Measurements from ENCODE around the gene ANP32B.
"Not testable (repeated sequence)": the region's sequence is repeated elsewhere in the genome, so short reads cannot be mapped to it uniquely, and the experiment has no call there.

The ANP32B gene

DNA sequence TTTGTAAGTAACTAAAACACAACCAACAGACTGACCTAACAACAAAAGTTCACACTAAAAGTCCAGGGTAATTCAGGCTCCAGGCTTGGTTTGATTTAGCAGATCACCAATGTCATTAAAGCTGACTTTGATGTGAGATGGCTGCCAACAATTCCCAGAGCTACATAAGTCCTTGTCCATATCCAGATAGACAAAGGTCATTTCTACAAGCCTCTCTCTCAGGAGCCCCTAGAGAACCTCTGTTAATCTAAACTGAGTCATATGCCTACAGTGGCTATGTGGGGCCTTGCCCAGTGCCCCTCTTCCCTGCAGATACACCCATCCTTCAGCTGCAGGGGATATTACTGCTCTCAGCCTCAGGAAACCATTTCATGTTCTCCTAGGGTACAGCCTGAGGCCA lies 18.2 kb upstream of the ANP32B start:
- no peak for DNase-seq

DNA sequence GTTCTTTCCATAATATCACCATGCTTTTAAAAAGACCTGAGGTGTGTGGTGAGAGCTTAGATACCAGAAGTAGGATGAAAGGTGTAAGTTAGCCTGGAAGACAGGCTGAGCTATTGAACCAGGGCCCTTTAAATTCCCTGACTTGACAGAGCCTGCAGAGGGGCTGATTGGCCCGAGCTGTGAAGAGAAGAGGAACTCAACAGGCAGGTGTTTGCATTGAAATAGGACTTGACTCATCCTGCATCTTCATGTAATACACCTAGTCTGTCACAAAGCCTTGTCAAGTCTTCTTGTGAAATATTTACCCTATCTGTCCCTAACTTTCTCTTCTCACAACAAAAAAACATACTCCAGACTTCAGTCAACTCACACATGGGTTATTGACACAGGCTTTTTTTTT lies 16.6 kb upstream of the ANP32B start:
- no peak for DNase-seq

DNA sequence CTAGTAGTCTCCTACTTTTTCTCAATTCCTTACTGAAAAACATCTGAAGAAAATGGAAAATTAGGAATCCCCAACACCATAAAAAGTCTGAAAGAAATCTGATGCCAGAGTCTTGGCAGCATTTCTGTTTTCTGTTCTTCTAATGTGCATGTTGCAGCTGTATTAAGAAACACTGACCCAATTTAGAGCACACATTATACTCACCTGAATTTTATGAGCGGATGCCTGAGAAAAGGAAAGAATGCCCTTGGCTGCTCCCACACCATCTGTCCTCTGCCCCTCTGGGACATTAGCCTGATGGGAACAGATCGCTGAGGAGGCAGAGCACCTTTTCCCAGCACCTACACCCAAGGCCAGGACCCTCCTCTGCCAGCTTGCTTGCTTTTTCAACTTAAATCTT lies 14.1 kb upstream of the ANP32B start:
- DNase-seq, result no peak

DNA sequence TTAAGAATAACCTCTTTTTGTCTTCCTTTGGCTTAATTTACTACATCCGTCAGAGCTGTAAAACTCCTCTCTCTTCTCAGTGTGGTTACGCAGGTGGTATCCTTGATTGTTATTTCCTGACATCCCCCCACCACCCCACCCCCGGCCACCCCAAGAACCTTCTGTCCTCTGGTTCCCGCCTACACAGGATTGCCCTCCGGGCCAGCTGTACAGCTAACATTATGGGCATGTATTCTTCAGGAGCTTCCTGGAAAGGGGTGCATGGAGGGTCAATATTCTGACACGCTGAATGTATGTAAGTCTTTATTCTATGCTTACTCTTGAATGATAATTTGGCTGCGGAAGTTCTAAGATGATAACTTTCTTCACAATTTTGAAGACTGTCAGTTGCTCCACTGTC lies 13.0 kb upstream of the ANP32B start:
- DNase-seq, result no peak

DNA sequence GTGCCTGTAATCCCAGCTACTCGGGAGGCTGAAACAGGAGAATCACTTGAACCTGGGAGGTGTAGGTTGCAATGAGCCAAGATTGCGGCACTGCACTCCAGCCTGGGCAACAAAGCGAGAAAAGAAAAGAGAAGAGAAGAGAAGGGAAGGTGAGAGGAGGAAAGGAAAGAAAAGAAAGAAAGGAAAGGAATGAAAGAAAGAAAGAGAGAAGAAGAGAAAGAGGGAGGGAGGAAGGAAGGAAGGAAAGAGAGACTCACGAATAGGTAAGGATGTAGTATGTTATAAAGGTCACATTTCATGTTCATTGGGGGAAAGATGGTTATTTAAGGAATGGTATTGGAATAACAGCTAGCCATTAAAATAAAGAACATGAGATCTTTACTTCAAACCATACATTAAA lies 10.4 kb upstream of the ANP32B start:
- DNase-seq, result no peak

DNA sequence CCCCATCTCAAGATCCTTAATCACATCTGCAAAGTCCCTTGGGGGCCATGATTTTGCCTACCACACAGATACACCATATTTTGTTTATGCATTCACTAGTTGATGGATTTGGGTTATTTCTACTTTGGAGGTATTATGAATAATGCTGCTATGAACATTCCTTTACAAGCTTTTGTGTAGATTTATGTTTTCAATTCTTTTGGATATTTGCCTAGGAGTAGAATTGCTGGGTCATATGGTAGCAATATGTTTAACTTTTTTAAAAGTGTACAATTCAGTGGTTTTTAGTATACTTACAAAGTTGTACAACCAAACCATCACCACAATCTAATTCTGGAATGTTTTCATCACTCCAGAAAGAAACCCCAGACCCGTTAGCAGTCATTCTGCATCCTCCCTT lies 7.8 kb upstream of the ANP32B start:
- no peak for DNase-seq

DNA sequence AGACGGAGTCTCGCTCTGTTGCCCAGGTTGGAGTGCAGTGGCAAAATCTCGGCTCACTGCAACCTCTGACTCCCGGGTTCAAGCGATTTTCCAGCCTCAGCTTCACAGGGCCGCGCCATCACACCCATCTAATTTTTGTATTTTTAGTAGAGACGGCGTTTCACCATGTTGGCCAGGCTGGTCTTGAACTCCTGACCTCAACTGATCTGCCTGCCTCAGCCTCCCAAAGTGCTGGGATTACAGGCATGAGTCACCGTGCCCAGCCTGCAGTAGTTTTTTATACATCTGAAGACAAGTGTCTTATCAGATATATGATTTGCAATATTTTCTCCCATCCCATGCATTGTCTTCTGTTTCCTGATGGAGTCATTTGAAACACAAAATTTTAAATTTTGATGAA lies 6.5 kb upstream of the ANP32B start:
- DNase-seq, result not testable (repeated sequence)

DNA sequence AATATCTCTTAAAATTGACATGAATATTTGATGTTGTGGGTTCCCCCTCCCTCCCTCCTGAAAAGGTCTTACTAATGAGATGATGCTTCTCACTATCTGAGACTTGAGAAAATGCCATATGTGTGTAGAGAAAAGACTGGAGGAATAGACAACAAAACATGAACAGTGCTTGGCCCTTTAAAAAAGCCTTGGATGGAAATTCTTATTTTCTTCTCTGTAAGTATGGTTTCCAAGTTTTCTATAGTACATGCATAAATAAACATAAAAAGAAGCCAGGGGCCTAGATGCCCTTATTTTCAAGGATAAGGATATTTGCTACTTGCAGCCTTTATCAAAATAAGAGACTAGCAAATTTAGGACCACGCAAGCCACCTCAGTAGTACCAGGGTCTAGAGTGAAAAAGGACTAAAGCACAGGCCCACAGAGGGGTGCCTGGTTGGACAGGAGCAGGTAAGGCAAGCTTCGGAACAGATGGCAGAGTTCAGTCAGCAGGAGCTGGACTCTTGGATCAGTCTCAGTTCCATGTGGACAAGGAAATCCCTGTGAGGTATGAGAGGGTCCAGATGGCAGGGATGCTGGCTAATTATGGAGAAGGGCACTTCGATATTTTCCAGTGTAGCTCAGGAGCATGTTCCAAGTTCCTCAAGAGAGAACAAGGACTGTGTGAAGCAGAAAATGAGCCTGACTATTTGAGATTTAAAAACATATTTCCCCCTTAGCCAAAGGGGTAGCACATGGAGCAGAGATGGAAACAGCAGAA lies 4.6 kb upstream of the ANP32B start:
- no peak for DNase-seq

DNA sequence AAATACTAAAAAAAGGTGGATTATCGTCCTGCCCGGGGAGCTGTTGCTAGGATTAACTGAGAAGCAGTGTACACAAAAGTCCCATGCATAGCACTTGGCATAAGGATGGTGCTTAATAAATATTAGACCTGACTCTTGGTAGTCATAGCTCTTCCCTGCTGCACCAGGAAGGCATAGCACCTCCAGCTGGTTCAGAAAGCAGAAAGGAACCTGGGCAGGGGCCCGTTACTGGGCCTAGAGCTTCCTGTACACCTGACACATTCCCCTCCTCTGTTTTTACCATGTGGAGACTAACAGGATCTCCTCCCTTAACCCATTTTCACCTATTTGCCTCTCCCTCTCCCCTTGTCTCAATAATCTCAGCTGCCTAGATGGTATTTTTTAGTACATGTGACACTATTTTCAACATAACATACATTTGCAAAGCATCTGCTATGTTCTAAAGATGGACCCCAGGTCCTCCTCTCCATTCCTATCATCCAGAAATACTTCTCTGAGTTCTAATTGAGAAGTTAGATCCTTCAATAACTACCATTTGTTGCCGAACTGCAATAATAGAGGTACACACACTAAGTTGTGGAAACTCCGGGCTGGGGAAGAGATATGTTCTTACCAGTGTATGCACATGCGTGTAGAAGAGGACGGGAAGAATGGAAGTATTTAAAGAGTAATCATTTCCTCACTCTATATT lies 3.2 kb upstream of the ANP32B start:
- DNase-seq, result no peak

DNA sequence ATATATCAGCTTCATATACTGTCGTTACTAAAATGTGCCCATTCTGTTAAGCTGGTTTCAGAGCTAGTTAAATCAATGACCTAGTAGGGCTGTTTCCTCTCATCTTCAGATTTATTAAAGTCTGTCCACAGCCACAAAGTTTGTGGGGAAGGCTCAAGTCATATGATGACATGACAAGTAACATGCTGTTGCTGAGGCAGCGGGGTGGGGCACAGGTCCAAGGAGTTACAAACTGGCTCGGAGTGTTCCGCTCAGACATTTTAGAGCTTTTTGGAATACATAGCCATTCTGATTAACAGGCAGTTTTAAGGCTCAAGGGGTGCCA lies 2.7 kb upstream of the ANP32B start:
- no peak for DNase-seq

DNA sequence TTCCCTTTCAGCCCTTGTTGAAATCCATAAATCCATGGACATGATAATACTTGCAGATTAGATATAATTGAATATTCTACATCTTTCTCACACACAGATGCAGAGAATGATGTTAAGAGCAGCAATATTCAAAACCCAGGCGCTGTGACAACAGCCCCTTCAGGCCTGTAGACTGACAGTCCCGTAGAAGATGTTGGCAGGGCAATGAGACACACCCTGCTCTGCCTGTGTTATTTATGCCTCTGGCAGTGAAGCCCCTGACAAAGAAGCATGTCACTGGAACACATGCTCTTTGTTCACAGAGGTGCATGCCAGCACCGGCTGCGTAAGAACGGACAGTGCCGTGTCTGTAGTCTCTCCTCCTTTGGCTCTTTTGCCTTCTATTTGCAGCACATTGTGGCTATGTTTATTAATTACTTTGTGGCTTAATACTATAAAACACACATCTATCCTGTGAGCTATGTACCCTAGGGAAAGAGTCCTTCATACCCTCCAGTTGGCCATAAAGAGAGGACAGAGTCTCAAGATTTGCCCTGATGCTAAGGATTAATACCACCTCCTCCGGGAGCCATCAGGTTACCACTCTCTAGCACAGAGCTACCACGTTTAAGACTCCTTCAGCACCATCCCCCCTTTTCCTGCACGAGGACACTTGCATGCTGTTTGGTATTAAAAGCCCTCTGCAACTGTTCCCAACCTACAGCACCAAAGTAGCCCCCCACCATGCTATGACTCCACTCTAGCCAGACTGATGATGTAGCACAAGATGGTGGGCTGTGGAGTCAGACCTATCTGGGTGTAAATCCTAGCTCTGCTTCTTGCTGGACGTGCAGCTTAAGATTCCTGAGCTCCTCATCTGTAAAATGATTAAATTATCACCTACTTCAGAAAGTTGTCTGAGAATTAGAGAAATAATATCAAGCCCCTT lies 2.0 kb upstream of the ANP32B start:
- DNase-seq, result no peak

DNA sequence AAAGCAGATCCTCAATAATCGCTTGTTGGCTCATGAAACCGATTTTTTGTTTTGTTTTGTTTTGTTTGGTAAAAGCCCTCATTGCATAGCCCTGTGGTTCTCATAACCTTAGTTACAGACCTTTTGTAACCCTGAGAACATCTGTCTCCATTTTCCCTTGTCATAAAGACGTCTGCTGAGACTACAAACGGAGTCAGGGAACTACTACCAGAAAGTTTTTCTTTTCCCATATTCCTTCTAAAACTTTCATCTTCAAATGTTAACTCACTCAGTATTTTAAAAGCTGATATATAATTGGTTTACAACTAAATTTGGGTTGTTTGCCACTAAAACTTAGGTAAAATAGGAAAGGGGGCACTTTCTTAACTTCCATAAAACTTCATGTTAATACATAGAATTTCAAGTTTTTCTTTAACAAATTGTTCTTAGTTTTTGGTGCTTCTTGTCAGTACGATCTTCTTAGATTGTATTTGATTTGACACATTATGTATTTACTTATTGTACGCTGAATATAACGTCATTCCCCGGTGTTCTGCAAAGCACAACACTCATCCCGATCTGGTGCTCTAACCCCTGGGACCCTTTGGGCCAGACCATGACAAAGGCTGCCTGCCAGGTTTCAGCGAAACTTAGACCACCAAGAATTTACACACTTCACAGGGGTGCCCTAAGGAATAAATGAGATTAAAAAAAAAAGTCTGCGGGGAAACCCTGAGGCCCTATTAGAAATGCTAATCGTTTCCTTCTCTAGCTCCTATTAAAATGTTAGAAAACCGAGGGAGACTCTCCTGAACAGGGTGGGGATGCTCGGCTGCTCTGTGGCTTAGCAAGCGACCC lies 1.1 kb upstream of the ANP32B start:
- DNase-seq, result no peak

DNA sequence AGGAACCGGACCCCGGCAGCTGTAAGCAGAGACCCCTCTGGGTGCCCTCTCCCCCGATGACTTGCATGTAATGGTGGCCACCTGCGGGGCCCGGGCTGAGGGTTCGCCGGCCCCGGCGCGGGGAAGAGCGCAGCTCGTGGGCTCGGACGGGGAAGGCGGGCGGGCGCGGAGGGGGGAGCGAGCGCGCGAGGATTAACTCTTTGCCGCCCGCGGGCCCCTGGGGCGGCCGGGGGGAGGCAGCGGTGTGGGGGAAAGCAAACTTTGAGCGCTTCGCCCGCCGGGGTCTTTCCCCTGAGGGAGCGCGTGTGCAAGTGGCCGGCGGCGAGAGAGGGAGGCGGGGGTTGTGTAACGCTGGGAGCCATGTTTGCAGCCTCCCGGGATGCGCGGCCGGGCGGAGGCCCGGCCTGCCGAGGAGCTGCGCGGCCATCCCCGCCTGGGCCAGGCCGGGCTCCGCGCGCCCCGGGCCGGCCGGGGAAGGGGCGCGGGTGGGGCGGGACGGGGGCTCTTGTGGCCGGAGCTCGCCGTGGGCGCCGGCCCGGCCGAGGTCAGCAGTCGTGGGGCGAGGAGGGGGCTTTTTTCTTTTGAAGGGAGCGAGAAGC lies 547 bp downstream of the ANP32B start:
- DNase-seq, result peak; percentile 66

DNA sequence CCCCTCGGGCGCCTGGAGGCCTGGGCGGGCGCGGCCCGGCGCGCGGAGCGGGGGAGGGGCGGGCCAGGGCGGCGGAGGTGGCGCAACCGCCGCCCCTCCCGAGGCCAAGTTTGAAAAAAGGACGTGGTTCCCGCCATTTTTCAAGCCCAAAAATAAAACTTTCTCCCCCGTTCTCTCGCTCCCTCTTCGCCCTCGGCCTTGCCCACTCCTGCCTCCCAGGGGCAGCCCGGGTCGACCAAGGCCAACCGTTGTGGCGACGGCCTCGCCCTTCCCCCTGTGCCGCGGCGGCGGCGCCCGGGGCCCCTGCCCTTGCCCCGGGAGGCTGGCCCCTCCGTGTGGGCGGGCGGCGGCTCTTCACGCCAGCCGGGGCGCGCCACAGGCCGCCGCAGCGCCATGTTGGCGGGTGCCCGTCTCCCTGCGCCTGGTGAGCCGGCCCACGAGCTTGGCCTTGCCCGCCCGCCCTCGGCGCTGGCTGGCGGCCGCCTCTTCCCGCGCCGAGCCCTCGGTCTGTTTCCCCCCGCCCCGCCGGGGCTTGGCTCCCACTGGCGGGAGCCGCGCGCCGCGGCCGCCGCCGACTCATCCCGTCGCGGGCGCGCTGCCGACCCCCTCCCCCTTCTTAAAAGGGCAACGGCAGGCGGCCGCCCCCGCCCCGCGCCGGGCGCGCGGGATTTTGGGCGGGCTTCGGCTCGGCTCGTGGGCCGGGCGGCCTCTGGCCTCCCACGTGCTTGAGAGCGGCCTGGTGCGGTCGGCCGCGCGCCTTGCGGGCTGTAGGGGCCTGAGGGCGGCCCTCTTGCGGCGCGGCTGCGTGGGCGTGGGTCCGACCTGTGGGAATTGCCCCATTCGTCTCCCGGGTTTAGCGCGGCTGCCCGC lies 1.3 kb downstream of the ANP32B start:
- peak; percentile 81 for DNase-seq

DNA sequence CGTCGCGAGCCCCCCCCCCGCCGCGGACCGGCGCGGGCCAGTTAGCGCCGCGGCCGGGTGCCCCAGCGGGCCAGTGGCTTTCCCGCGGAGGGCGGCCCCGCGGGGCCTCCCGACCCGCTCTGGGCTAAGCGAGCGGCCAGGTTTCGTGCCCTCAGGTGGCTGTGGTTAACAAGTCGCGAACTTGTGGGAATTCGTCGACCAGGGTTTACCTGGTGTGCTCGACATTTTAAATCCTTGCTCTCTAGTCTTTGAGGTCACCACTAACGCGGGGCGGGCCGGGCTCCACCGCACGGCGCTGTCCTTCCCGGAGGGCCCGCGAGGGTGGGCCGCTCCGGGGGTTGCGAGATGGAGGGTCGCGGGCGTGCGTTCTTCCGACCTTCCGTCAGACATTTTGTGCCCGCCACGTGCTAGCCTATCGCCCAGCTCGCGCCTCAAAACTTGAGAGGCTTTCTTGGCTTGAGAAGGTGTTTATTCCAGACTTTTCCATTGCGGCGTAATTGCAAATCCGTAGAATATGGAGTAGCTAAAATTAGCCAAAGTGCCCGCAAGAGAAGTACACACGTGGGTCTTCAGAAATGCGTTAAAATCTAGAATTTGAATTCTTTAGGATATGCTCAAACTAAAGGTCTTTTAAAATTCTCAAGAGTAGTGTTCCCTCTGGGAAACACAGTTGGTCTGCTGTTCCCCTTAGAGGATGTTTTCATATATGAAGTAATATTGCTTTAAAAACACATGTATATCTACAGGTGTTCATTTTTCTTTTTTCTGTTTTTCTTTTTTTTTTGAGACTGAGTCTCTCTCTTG lies 2.1 kb downstream of the ANP32B start:
- peak; percentile 56 for DNase-seq

DNA sequence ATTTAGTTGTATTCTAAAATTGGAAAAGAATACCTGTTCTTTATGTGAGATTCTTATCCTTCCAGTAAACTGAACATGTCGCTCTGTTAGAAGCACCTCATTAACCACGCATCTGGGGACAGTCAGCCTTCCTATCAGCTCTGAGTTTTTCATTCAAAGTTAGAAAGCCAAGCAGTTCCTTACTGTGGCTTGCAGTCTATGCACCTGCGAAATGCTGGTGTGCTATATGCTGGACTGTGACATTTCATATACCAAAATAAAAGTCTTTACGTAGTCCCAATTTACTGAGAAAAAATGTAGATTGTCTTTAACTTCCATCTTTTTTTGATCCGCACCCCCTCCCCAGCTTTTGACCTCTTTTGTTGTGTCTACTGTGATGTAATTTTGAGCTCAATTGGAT lies 4.3 kb downstream of the ANP32B start:
- DNase-seq, result no peak

DNA sequence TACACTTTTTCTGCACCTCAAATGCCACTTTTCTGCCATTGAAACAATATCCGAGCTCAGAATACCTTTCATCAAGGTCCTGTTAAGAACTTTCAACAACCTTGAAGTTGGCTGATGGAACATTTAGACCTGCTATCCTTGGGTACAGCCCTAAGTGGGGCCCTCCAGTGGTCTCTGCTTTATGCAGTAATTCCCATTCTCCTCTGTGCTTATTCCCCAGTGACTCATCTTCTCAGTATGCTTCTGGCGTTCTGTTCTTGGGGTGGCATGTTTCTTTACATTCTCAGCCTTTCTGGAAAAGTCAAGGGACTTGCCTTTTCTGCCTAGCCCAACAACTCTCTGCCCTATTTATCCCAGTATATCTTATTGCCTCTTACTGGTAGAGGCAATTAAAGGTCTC lies 7.1 kb downstream of the ANP32B start:
- no peak for DNase-seq

DNA sequence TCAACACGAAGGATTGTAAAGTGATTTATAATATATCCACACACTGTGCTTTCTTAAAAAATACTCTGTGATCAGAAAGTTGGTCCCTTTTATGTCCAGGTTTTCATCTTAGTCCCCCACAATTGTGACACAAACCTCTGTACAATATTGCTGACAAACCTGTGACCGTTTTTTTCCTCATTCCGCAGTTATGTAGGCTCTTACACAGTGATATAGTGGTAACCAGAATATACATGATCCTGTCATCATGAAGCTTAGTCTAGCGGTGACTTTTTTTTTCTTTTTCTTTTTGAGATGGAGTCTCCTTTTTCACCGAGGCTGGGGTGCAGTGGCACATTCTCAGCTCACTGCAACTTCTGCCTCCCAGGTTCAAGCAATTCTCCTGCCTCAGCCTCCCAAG lies 8.7 kb downstream of the ANP32B start:
- DNase-seq, result no peak

DNA sequence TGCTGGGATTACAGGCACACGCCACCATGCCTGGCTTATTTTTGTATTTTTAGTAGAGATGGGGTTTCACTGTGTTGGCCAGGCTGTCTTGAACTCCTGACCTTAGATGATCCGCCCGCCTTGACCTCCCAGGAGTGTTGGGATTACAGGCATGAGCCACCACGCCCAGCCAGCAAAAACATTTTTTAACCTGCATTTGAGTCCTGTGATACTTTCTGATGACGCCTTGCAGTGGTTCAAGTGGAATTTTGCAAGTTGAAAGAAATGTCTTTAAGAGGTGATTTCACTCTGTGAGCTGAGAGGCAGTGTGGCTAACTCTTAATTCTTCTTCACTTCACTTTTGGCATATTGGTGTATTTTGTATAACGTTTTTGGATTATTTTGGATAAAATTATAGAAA lies 9.1 kb downstream of the ANP32B start:
- DNase-seq, result no peak

DNA sequence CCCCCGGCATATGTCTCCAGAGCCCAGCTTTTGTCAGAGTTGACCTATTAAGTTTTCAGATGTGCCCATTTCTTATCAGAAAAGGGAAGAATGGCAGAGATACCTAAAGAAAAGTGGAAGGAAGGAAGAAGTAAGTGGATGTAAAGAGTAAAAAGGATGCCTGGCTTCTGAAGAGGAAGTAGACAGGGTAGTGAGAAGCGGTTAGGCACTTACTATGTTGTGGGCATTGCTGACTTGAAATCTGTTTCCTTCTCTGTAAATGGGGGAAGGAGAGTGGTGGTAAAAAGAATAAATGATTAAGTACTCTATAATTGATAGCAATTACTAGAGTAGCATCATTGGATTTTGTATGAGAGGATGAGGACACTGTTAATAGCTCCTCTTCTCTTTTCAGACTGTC lies 9.9 kb downstream of the ANP32B start:
- no peak for DNase-seq

DNA sequence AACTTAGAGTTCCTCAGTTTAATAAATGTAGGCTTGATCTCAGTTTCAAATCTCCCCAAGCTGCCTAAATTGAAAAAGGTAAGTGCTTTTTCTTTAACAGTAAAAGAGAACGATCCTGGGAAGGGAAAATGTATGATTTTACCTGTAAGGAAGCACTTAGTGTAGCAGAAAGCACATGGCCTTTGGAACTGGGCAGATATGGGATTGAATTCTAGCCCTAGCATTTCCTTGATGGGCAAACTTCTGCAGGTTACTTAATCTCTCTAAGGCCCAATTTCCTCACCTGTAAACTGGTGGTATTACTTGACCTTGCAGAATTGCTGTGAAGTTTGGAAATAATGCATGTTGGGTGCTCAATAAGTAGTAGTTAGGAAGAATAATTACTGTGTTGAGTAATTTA lies 11.6 kb downstream of the ANP32B start:
- no peak for DNase-seq
